ENCODE results near the gene GOLPH3L.
"Not testable (repeated sequence)": the region's sequence is repeated elsewhere in the genome, so short reads cannot be mapped to it uniquely, and the experiment has no call there.

GOLPH3L gene

GRCh38 chr1:150661156-150661555 is 35.8 kb downstream of the GOLPH3L start:
- no peak for TF ChIP-seq CTCF (IDR thresholded peaks at IDR 0.05; ENCODE audit: extremely low read depth, missing control alignments)
- DNase-seq (ENCODE audit: low spot score), result no peak

- TF ChIP-seq CTCF (IDR thresholded peaks at IDR 0.05; ENCODE audit: extremely low read depth, missing control alignments), result no peak
- no peak for DNase-seq (ENCODE audit: low spot score)
Measured at GRCh38 chr1:150660584-150660983, 36.4 kb downstream of the GOLPH3L start.

GRCh38 chr1:150657064-150657463 is 39.9 kb downstream of the GOLPH3L start:
- DNase-seq (ENCODE audit: low spot score), result not testable (repeated sequence)

- DNase-seq (ENCODE audit: low spot score), result not testable (repeated sequence)
Measured at GRCh38 chr1:150654635-150655034, 42.3 kb downstream of the GOLPH3L start.

GRCh38 chr1:150650193-150650592 is 46.8 kb downstream of the GOLPH3L start:
- TF ChIP-seq CTCF (IDR thresholded peaks at IDR 0.05; ENCODE audit: extremely low read depth, missing control alignments), result no peak
- no peak for DNase-seq (ENCODE audit: low spot score)

GRCh38 chr1:150649441-150650075 is 47.4 kb downstream of the GOLPH3L start:
- no peak for TF ChIP-seq CTCF (IDR thresholded peaks at IDR 0.05; ENCODE audit: extremely low read depth, missing control alignments)
- no peak for DNase-seq (ENCODE audit: low spot score)

- no peak for DNase-seq (ENCODE audit: low spot score)
- no peak for TF ChIP-seq CTCF (IDR thresholded peaks at IDR 0.05; ENCODE audit: extremely low read depth, missing control alignments)
Measured at GRCh38 chr1:150642296-150642695, 54.7 kb downstream of the GOLPH3L start.

GRCh38 chr1:150641126-150641815 is 55.7 kb downstream of the GOLPH3L start:
- DNase-seq (ENCODE audit: low spot score), result not testable (repeated sequence)

GRCh38 chr1:150638430-150638829 is 58.5 kb downstream of the GOLPH3L start:
- not testable (repeated sequence) for DNase-seq (ENCODE audit: low spot score)

GRCh38 chr1:150634839-150635622 is 61.9 kb downstream of the GOLPH3L start:
- DNase-seq (ENCODE audit: low spot score), result not testable (repeated sequence)

All from GM20000 (cell line).